Ureter (tissue), 1 donor: Measurements from ENCODE around the gene OTUD1. TPM values are rescaled to one million over a fixed set of nuclear protein-coding genes. Genes with fewer than 3 reads are reported as not detected.

Experiments
- DNase-seq: peaks from one replicate; pipeline ENCODE4 v3.0.0-alpha.2; 2020; ENCODE audit warnings: low spot score
- total RNA-seq: library from RNA; stranded (reverse); gene quantifications from one replicate; pipeline ENCODE4 v1.2.4, GENCODE V29; 2023
- donor health status: DM: yes; HTN: yes; CAD: no.

The OTUD1 gene
- total RNA-seq, 1 donor from 2014 or later = 10.6 TPM

- DNase-seq = no peak
Observed at GRCh38 chr10:23467012-23467411, 28.1 kb downstream of the OTUD1 start.

GRCh38 chr10:23467548-23467947 is 28.7 kb downstream of the OTUD1 start:
- no peak for DNase-seq

- no peak for DNase-seq
Observed at GRCh38 chr10:23469596-23470237, 30.8 kb downstream of the OTUD1 start.

- DNase-seq = no peak
Observed at GRCh38 chr10:23472181-23472580, 33.3 kb downstream of the OTUD1 start.

- DNase-seq = no peak
Observed at GRCh38 chr10:23474081-23474480, 35.2 kb downstream of the OTUD1 start.

GRCh38 chr10:23474626-23475025 is 35.8 kb downstream of the OTUD1 start:
- DNase-seq = no peak

- no peak for DNase-seq
Observed at GRCh38 chr10:23478570-23478969, 39.7 kb downstream of the OTUD1 start.

GRCh38 chr10:23479798-23480473 is 41.1 kb downstream of the OTUD1 start:
- no peak for DNase-seq

GRCh38 chr10:23481363-23481961 is 42.6 kb downstream of the OTUD1 start:
- no peak for DNase-seq

- DNase-seq = no peak
Observed at GRCh38 chr10:23490115-23490514, 51.2 kb downstream of the OTUD1 start.

Other genes starting within 250 kb of the OTUD1 start
- not detected for gene PTF1A, start 246.8 kb upstream of the OTUD1 start, total RNA-seq
- gene C10orf67, start 94.3 kb upstream of the OTUD1 start, total RNA-seq = not detected